Body of pancreas (tissue), 4 donors: ENCODE measurements around the gene DEPDC5. TPM values are rescaled to one million over a fixed set of nuclear protein-coding genes. Genes with fewer than 3 reads are reported as not detected.

Experiments used
- ATAC-seq: fragments of 150-250 bp; one replicate; pipeline ENCODE4 v1.9.1; 2016
- DNase-seq, 4 donors: peaks; one replicate each; pipeline ENCODE4 v3.0.0-alpha.2; 2019
- H3K27ac ChIP-seq, 4 donors: fragments of 200-600 bp; sonication (generic); 1 replicate in 3 of 4; 2 replicates in 1 of 4; pipeline versions ENCODE4 v1.5.1 to v1.6.1; 2016 to 2019; ENCODE audit warnings: mild to moderate bottlenecking in 1 of 4, mixed read lengths in 1 of 4, moderate library complexity in 1 of 4
- H3K27me3 ChIP-seq, 2 donors: fragments of 200-600 bp; sonication (generic); one replicate each; pipeline ENCODE4 v1.6.0; 2016; ENCODE audit warnings: mild to moderate bottlenecking in 1 of 2
- H3K36me3 ChIP-seq, 2 donors: fragments of 200-600 bp; sonication (generic); replicated peaks in 1 of 2; 2 replicates each; pipeline ENCODE4 v1.5.1; 2016; ENCODE audit warnings: low read depth in 2 of 2; ENCODE audit not compliant: insufficient read depth in 1 of 2
- H3K4me1 ChIP-seq: fragments of 200-600 bp; sonication (generic); one replicate; pipeline ENCODE4 v1.6.0; 2016
- H3K4me3 ChIP-seq, 2 donors: fragments of 200-600 bp; sonication (generic); 1 replicate in 1 of 2; 2 replicates in 1 of 2; pipeline ENCODE4 v1.5.1; 2016 to 2019
- H3K9me3 ChIP-seq, 3 donors: fragments of 200-600 bp; sonication (generic); 1 replicate in 2 of 3; 2 replicates in 1 of 3; pipeline ENCODE4 v1.5.1; 2016
- CTCF ChIP-seq, 7 experiments: fragments of 450-650 bp in 4 of 7; fragments of 200-600 bp in 3 of 7; sonication (generic) in 3 of 7; IDR thresholded peaks; one replicate each; pipeline ENCODE4 v1.5.1; 2016 to 2019; ENCODE audit warnings: antibody characterized with exemption in 7 of 7
- POLR2A ChIP-seq, 3 donors: fragments of 450-650 bp; IDR thresholded peaks; one replicate each; pipeline ENCODE4 v1.6.1; 2016; ENCODE audit warnings: antibody characterized with exemption in 3 of 3, mild to moderate bottlenecking in 2 of 3
- WGBS, 2 donors: methylation state at CpG; one replicate each; pipeline ENCODE4 v1.1.5; 2017; 5-methylcytosine and 5-hydroxymethylcytosine counted together
- intact Hi-C: fragments of 100-400 bp; cut with DNase I; formaldehyde crosslinking; loops from one replicate; pipeline ENCODE4 v1.15.1; 2023
- total RNA-seq, 2 donors: library from RNA; depleted of rRNA; stranded (reverse); fragments of >200 nt; gene quantifications; one replicate each; pipeline ENCODE4 v1.1.0, GENCODE V29; 2016

Gene DEPDC5
- total RNA-seq, 2 donors from 2014 or later, result 21.4 to 40.0 TPM

DNA sequence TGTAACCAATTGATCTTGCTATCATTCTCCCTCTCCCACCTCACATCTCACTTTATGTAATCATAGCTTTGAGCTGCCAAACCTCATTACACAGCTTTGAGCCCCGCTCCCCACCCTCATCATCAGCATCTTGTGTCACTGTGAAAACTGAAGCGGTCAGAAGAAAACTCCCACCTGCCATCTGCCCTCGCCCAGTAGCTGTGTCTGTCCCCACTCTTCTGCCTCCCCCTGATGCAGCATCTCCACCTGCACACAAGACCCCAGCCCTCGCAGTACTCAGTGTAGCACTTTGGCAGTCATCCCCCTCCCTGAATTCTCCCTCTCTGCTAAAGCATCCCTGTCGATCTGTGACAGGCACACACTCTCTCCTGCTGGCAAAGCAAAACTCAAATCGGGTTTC, 130.2 kb downstream of the DEPDC5 start:
- H3K36me3 ChIP-seq, result no peaks in the 10 kb centered on the region

DNA sequence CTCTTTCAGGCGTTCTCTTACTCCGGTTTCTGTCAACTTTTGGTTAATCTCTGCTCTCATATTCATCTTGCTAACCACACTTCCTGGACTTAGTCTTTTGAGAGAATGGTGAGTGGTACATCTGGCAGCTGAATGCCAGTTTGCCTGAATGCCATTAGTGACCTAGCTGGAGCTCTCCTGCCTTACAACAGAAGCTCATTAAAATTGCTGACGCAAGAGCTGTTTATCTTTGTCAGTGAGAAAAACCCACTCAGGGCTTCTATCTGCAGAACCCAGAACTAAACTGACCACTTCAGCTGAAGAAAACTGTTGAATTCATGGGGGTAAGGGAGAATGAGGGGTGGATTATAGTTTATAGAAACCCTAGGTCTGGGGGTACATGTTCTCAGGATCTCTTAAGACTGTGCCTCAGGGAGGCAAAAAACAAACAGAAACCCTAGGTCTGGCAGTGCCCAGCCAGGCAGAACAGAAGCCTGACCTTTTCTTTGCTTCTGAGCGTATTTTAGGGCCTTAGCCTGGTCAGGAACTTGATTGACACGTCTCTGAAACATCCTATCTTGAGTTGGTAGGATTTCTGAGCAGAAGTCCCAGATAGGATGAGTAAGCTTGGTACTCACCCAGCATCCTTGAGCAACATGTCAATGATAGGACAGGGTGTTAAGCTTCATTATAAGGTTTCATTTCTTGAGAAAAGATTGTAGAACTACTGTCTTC, 137.7 kb downstream of the DEPDC5 start:
- no peak overlapping the region for H3K27ac ChIP-seq
- TF ChIP-seq CTCF (IDR thresholded peaks at IDR 0.05) (no peak), POLR2A (IDR thresholded peaks at IDR 0.05) (no peak)
- 76 to 78% methylated on average over 5 of the region's 5 CpGs for WGBS, 2 donors
- no peaks in the 10 kb centered on the region for H3K36me3 ChIP-seq
- no peak for ATAC-seq
- DNase-seq, result no peak
- no peaks in the 10 kb centered on the region for H3K9me3 ChIP-seq
- H3K4me3 ChIP-seq, result no peak overlapping the region
- no peaks in the 10 kb centered on the region for H3K4me1 ChIP-seq
- intact Hi-C loops, result no loop called here
- H3K27me3 ChIP-seq, result no peaks in the 10 kb centered on the region

More for the DNA sequence above, 130.2 kb downstream of the DEPDC5 start:
- Histone ChIP-seq H3K4me3 (no peak overlapping the region), H3K9me3 (no peaks in the 10 kb centered on the region), H3K27ac (no peak overlapping the region), H3K27me3 (no peaks in the 10 kb centered on the region), H3K4me1 (peaks cover 10% of the 10 kb centered on the region)
- DNase-seq, result no peak
- TF ChIP-seq POLR2A (IDR thresholded peaks at IDR 0.05), result no peak
- WGBS, 2 donors, result 73 to 87% methylated on average over 6 of the region's 6 CpGs
- no peak for ATAC-seq
- intact Hi-C loops, result no loop called here

GRCh38 chr22:31892080-31892433, 138.2 kb downstream of the DEPDC5 start:
- Histone ChIP-seq H3K4me1 (no peaks in the 10 kb centered on the region), H3K27ac (no peak overlapping the region), H3K9me3 (no peaks in the 10 kb centered on the region), H3K4me3 (no peak overlapping the region), H3K36me3 (no peaks in the 10 kb centered on the region), H3K27me3 (no peaks in the 10 kb centered on the region)
- no peak for DNase-seq
- WGBS, 2 donors, result 95 to 96% methylated on average over 2 of the region's 2 CpGs
- ATAC-seq, result no peak
- TF ChIP-seq CTCF (IDR thresholded peaks at IDR 0.05) (no peak), POLR2A (IDR thresholded peaks at IDR 0.05) (no peak)
- intact Hi-C loops, result no loop called here

DNA sequence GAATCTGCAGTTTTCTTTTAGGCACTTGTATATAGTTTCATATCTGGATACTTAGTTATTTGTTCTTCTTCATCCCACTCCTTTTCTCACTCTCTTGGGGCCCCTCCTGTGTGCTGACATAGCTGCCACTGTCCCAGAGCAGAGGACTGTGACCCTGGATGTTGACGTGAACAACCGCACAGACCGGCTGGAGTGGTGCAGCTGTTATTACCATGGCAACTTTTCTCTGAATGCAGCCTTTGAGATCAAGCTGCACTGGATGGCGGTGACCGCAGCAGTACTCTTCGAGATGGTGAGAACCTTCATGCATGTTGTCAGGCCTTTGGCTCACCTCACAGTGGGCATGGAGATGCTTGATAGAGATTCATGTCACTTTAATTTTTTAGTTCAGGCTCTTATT, 139.6 kb downstream of the DEPDC5 start:
- DNase-seq, result peak in 1 of 4 donors; percentile 4

More for the DNA sequence above, 139.6 kb downstream of the DEPDC5 start:
- TF ChIP-seq POLR2A (IDR thresholded peaks at IDR 0.05) (no peak), CTCF (IDR thresholded peaks at IDR 0.05) (no peak)
- Histone ChIP-seq H3K4me1 (no peaks in the 10 kb centered on the region), H3K27me3 (no peaks in the 10 kb centered on the region), H3K27ac (no peak overlapping the region), H3K36me3 (peaks cover 0 to 5% of the 10 kb centered on the region in 2 donors), H3K4me3 (no peak overlapping the region), H3K9me3 (no peaks in the 10 kb centered on the region)
- ATAC-seq, result no peak
- intact Hi-C loops, result no loop called here
- 70 to 80% methylated on average over 6 of the region's 6 CpGs for WGBS, 2 donors
